OCI-LY7 (cell line): ENCODE measurements around the gene PARVB.

ENCODE experiments used
- EZH2phosphoT487 ChIP-seq: fragments of 200-600 bp; sonication (generic); IDR thresholded peaks from 2 replicates; pipeline ENCODE4 v1.6.1; 2018; ENCODE audit warnings: low read depth, borderline replicate concordance, mild to moderate bottlenecking, mixed run types, antibody characterized with exemption, low read length, moderate library complexity, mixed read lengths
- TF ChIP-seq, protein P1 (sequence below): fragments of 200-600 bp; sonication (generic); conservative IDR thresholded peaks from 2 replicates; pipeline ENCODE4 v1.5.1; 2014; ENCODE audit warnings: mild to moderate bottlenecking, antibody characterized with exemption, low read length, moderate library complexity, mixed read lengths

DNA sequence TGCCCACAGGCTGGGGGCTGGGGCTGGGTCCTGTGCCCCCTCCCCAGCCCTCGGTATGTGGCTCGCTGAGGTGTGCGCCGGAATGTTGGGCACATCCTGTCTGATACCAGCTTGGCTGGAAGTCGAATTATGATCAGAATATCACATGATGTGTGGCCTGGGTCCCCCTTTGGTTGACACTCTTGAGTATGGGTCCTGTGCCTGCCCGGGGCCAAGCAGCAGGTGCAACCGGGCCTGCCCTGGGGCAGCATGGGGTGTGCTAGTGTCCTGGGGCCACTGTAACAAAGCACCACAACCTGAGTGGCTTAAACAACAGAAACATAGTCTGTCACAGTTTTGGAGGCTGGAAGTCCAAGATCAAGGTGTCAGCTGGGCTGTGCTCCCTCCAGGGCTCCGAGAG, 52.7 kb downstream of the PARVB start:
- TF ChIP-seq, protein P1, sequence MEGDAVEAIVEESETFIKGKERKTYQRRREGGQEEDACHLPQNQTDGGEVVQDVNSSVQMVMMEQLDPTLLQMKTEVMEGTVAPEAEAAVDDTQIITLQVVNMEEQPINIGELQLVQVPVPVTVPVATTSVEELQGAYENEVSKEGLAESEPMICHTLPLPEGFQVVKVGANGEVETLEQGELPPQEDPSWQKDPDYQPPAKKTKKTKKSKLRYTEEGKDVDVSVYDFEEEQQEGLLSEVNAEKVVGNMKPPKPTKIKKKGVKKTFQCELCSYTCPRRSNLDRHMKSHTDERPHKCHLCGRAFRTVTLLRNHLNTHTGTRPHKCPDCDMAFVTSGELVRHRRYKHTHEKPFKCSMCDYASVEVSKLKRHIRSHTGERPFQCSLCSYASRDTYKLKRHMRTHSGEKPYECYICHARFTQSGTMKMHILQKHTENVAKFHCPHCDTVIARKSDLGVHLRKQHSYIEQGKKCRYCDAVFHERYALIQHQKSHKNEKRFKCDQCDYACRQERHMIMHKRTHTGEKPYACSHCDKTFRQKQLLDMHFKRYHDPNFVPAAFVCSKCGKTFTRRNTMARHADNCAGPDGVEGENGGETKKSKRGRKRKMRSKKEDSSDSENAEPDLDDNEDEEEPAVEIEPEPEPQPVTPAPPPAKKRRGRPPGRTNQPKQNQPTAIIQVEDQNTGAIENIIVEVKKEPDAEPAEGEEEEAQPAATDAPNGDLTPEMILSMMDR = no peak
- TF ChIP-seq EZH2phosphoT487 = no peak
